ENCODE measurements around the gene ANXA8.

The ANXA8 gene

DNA sequence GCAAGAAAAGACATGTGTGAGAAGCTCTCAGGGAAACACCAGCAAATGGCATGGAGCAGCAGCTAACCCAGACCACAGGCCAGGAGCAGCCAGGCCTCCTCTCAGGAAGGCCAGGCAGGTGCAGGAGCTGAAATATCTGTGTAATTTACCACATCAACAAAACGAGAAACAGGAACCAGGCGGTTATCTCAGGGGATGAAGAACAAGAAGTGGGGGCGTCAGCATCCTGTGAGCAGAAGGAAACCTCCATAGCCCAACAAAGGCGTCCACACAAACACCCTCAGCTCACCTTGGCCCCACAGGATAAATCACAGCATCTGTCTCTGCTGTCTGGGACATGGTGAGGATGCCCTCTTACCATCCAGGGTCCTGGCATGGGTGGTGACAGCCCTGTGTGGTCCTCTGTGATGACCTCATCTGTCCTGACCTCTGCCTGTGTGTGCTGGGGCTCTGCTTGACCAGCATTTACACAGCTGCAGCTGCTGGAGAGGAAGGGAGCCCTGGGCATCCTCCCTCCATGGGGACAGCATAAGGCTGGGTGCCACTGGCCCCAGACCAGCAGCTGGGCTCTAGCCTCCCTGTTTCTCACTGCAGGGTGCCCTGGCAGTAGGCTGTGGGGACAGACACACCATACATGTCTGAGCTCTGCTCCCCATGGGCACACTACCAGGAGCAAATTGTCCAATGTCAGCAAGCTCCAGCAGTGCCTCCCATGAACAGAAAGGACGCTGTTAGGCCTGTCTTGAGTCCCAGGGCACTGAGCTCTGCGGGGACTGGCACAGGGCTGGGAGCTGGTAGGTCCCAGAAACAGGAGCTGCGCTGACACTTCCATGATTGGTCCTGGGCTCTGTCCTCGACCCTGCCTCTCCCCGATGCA lies 34.6 kb downstream of the ANXA8 start:
- no peak for DNase-seq (ENCODE audit: low read depth)
- no peak overlapping the region for H3K4me3 ChIP-seq (ENCODE audit: low read depth, low read length)
- in situ Hi-C loops (cut with HindIII; ENCODE audit: low sequenced_read_pairs) = no loop called here

GRCh38 chr10:47447705-47448104 lies 36.2 kb downstream of the ANXA8 start:
- in situ Hi-C loops (cut with HindIII; ENCODE audit: low sequenced_read_pairs) = no loop called here
- TF ChIP-seq, protein P1, sequence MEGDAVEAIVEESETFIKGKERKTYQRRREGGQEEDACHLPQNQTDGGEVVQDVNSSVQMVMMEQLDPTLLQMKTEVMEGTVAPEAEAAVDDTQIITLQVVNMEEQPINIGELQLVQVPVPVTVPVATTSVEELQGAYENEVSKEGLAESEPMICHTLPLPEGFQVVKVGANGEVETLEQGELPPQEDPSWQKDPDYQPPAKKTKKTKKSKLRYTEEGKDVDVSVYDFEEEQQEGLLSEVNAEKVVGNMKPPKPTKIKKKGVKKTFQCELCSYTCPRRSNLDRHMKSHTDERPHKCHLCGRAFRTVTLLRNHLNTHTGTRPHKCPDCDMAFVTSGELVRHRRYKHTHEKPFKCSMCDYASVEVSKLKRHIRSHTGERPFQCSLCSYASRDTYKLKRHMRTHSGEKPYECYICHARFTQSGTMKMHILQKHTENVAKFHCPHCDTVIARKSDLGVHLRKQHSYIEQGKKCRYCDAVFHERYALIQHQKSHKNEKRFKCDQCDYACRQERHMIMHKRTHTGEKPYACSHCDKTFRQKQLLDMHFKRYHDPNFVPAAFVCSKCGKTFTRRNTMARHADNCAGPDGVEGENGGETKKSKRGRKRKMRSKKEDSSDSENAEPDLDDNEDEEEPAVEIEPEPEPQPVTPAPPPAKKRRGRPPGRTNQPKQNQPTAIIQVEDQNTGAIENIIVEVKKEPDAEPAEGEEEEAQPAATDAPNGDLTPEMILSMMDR (IDR thresholded peaks at IDR 0.05; ENCODE audit: low read depth, low read length, missing control alignments) = no peak

More for the DNA sequence above, 34.6 kb downstream of the ANXA8 start:
- TF ChIP-seq, protein P1 (IDR thresholded peaks at IDR 0.05; ENCODE audit: low read depth, low read length, missing control alignments) = no peak

DNA sequence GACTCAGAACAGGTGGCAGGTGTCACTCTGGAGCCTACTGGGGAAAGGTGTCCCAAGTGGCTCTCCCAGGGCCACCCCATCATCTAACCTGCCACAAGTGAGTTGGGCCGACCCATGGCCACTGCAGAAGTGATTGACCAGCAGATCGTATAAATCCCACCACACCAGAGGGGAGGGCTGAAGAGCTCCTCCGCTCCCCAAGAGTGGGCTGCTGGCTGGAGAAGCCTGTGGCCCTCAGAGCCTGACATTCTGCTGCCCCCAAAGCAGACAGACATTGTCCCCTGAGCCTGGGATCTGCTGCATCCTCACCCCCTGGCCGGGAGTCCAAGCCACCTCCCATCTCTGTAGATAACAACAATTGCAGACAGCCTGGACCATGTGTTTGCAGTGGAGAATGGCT lies 36.7 kb downstream of the ANXA8 start:
- no peak overlapping the region for H3K4me3 ChIP-seq (ENCODE audit: low read depth, low read length)
- in situ Hi-C loops (cut with HindIII; ENCODE audit: low sequenced_read_pairs) = no loop called here
- TF ChIP-seq, protein P1 (IDR thresholded peaks at IDR 0.05; ENCODE audit: low read depth, low read length, missing control alignments) = no peak
- no peak for DNase-seq (ENCODE audit: low read depth)

More at GRCh38 chr10:47447705-47448104, 36.2 kb downstream of the ANXA8 start:
- DNase-seq (ENCODE audit: low read depth) = no peak
- no peak overlapping the region for H3K4me3 ChIP-seq (ENCODE audit: low read depth, low read length)

DNA sequence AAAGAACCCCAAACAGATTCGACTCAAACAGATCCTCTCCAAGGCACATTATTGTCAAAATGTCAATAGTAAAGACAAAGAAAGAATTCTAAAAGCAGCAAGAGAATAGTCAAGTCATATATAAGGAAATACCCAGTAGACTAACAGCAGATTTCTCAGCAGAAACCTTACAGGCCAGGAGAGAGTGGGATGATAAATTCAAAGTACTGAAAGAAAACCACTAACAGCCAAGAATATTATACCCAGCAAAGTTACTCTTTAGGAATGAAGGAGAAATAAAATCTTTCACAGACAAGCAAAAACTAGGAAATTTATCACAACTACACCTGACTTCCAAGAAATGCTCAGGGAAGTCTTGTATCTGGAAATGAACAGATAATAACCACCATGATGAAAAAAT lies 38.2 kb downstream of the ANXA8 start:
- TF ChIP-seq, protein P1 (IDR thresholded peaks at IDR 0.05; ENCODE audit: low read depth, low read length, missing control alignments) = no peak
- in situ Hi-C loops (cut with HindIII; ENCODE audit: low sequenced_read_pairs) = no loop called here
- no peak overlapping the region for H3K4me3 ChIP-seq (ENCODE audit: low read depth, low read length)
- DNase-seq (ENCODE audit: low read depth) = no peak

GRCh38 chr10:47444047-47444446 lies 39.9 kb downstream of the ANXA8 start:
- in situ Hi-C loops (cut with HindIII; ENCODE audit: low sequenced_read_pairs) = no loop called here
- no peak for DNase-seq (ENCODE audit: low read depth)
- TF ChIP-seq, protein P1 (IDR thresholded peaks at IDR 0.05; ENCODE audit: low read depth, low read length, missing control alignments) = no peak
- H3K4me3 ChIP-seq (ENCODE audit: low read depth, low read length) = no peak overlapping the region

DNA sequence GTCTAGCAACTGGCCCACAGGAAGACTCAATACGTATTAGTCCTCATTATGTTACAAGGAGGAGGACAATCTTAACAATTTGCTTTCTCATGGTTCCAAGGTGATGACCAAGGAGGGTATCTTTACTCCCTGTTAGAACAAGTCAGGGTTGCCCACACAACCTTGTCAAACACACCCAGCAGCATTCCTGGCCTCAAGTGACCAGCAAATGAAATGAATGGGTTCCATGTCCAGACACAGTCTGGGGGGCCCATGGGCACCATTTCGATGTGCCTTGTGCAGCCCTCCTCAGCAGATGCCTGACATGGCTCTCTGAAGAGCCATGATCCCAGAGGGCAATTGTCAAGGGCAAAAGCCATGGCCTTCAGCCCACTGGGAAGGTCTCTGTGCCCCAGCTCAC lies 40.8 kb downstream of the ANXA8 start:
- no peak overlapping the region for H3K4me3 ChIP-seq (ENCODE audit: low read depth, low read length)
- TF ChIP-seq, protein P1 (IDR thresholded peaks at IDR 0.05; ENCODE audit: low read depth, low read length, missing control alignments) = no peak
- no peak for DNase-seq (ENCODE audit: low read depth)
- in situ Hi-C loops (cut with HindIII; ENCODE audit: low sequenced_read_pairs) = no loop called here
